Neural cell (in vitro differentiated cells): Measurements from ENCODE around the gene SP100. TPM values are rescaled to one million over a fixed set of nuclear protein-coding genes. Genes with fewer than 3 reads are reported as not detected.

Experiments
- H2AFZ ChIP-seq: fragments of 200-600, 300-800 bp; sonication (generic), shearing (Covaris generic); 2 replicates; pipeline ENCODE4 v1.6.0; 2014; ENCODE audit warnings: low read depth, mild to moderate bottlenecking, antibody characterized with exemption, low read length, moderate library complexity
- H3F3A ChIP-seq: fragments of 200-600 bp; shearing (Covaris generic); 2 replicates; pipeline ENCODE4 v1.6.1; 2016; ENCODE audit warnings: mild to moderate bottlenecking, moderate library complexity, mixed read lengths, antibody characterized with exemption, low read length; ENCODE audit not compliant: insufficient read depth, poor library complexity, severe bottlenecking
- H3K27ac ChIP-seq: fragments of 200-600, 300-800 bp; sonication (generic), shearing (Covaris generic); 2 replicates; pipeline ENCODE4 v1.5.1; 2014; ENCODE audit warnings: mild to moderate bottlenecking, low read length, moderate library complexity
- H3K27me3 ChIP-seq: fragments of 300-800, 200-600 bp; sonication (generic), shearing (Covaris generic); 2 replicates; pipeline ENCODE4 v1.6.0; 2014; ENCODE audit warnings: mild to moderate bottlenecking, low read depth, low read length, moderate library complexity; ENCODE audit not compliant: insufficient read depth
- H3K36me3 ChIP-seq: fragments of 300-800, 200-600 bp; sonication (generic), shearing (Covaris generic); 2 replicates; pipeline ENCODE4 v1.5.1; 2014; ENCODE audit warnings: mild to moderate bottlenecking, antibody characterized with exemption, low read length, moderate library complexity; ENCODE audit not compliant: insufficient read depth
- H3K4me2 ChIP-seq: fragments of 300-800, 200-600 bp; sonication (generic), shearing (Covaris generic); 2 replicates; pipeline ENCODE4 v1.6.0; 2014; ENCODE audit warnings: mild to moderate bottlenecking, low read length
- H3K4me3 ChIP-seq: fragments of 300-800, 200-600 bp; sonication (generic), shearing (Covaris generic); 2 replicates; pipeline ENCODE4 v1.5.1; 2014; ENCODE audit warnings: mild to moderate bottlenecking, low read length, moderate library complexity
- H3K79me2 ChIP-seq: fragments of 200-600 bp; shearing (Covaris generic); replicated peaks from 2 replicates; pipeline ENCODE4 v1.6.0; 2014; ENCODE audit warnings: mild to moderate bottlenecking, low read length, moderate library complexity; ENCODE audit not compliant: insufficient read depth
- H3K9ac ChIP-seq: fragments of 300-800, 200-600 bp; sonication (generic), shearing (Covaris generic); 2 replicates; pipeline ENCODE4 v1.6.1; 2016; ENCODE audit warnings: mild to moderate bottlenecking, low read length, mixed read lengths
- H3K9me2 ChIP-seq: fragments of 200-600 bp; shearing (Covaris generic); 2 replicates; pipeline ENCODE4 v1.6.1; 2016; ENCODE audit warnings: mild to moderate bottlenecking, low read length, mixed read lengths; ENCODE audit not compliant: insufficient read depth
- H3K9me3 ChIP-seq: fragments of 200-600, 300-800 bp; sonication (generic), shearing (Covaris generic); 2 replicates; pipeline ENCODE4 v1.6.1; 2016; ENCODE audit warnings: mild to moderate bottlenecking, mixed run types, low read length, moderate library complexity, mixed read lengths
- H4K20me1 ChIP-seq: fragments of 200-600 bp; shearing (Covaris generic); 2 replicates; pipeline ENCODE4 v1.6.1; 2016; ENCODE audit warnings: mild to moderate bottlenecking, mixed run types; ENCODE audit not compliant: insufficient read depth
- CTCF ChIP-seq: fragments of 450-650 bp; IDR thresholded peaks from 2 replicates; pipeline ENCODE4 v1.5.1; 2014; ENCODE audit warnings: antibody characterized with exemption, mild to moderate bottlenecking, moderate library complexity; ENCODE audit not compliant: poor library complexity, severe bottlenecking
- EP300 ChIP-seq: fragments of 450-650 bp; conservative IDR thresholded peaks from 2 replicates; pipeline ENCODE4 v1.6.1; 2014; ENCODE audit warnings: antibody characterized with exemption, mild to moderate bottlenecking, moderate library complexity; ENCODE audit not compliant: poor library complexity, severe bottlenecking
- EZH2 ChIP-seq: fragments of 200-600, 300-800 bp; shearing (Covaris generic), sonication (generic); IDR thresholded peaks from 2 replicates; pipeline ENCODE4 v1.6.1; 2014; ENCODE audit warnings: antibody characterized with exemption, low read length, borderline replicate concordance, mild to moderate bottlenecking; ENCODE audit not compliant: insufficient read depth, poor library complexity, severe bottlenecking
- MXI1 ChIP-seq: fragments of 450-650 bp; conservative IDR thresholded peaks from 2 replicates; pipeline ENCODE4 v1.6.1; 2014; ENCODE audit warnings: antibody characterized with exemption, mild to moderate bottlenecking; ENCODE audit not compliant: poor library complexity, severe bottlenecking
- POLR2AphosphoS5 ChIP-seq: IDR thresholded peaks from 2 replicates; pipeline ENCODE4 v1.6.1; 2012
- RAD21 ChIP-seq: fragments of 450-650 bp; conservative IDR thresholded peaks from 2 replicates; pipeline ENCODE4 v1.6.1; 2014; ENCODE audit warnings: antibody characterized with exemption, mild to moderate bottlenecking, moderate library complexity
- REST ChIP-seq: IDR thresholded peaks from 2 replicates; pipeline ENCODE4 v1.6.1; 2012; ENCODE audit warnings: borderline replicate concordance
- SMC3 ChIP-seq: fragments of 450-650 bp; conservative IDR thresholded peaks from 2 replicates; pipeline ENCODE4 v1.6.1; 2014; ENCODE audit warnings: antibody characterized with exemption, mild to moderate bottlenecking, moderate library complexity; ENCODE audit not compliant: poor library complexity
- TAF1 ChIP-seq: IDR thresholded peaks from 2 replicates; pipeline ENCODE4 v1.6.1; 2012; ENCODE audit warnings: low read depth
- polyA plus RNA-seq: library from polyadenylated mRNA; depleted of rRNA; stranded (reverse); fragments of >200 nt; gene quantifications from 2 replicates; pipeline ENCODE4 v1.2.3, GENCODE V29; 2014

Gene SP100
- polyA plus RNA-seq, 1 donor from 2014 or later: not detected

- H2AFZ ChIP-seq: no peak overlapping the region
- no peak overlapping the region for H3K4me3 ChIP-seq
- H3K9ac ChIP-seq: no peak overlapping the region
- H3K27me3 ChIP-seq: no peaks in the 10 kb centered on the region
- no peaks in the 10 kb centered on the region for H4K20me1 ChIP-seq
- H3F3A ChIP-seq: no peaks in the 10 kb centered on the region
- H3K9me2 ChIP-seq: no peaks in the 10 kb centered on the region
- no peak overlapping the region for H3K4me2 ChIP-seq
- no peak overlapping the region for H3K27ac ChIP-seq
- no peaks in the 10 kb centered on the region for H3K9me3 ChIP-seq
- TF ChIP-seq REST: no peak
- no peak for TF ChIP-seq RAD21
- no peak for TF ChIP-seq POLR2AphosphoS5
- TF ChIP-seq EZH2: no peak
- TF ChIP-seq TAF1: no peak
- TF ChIP-seq SMC3: no peak
- TF ChIP-seq EP300: no peak
- no peak for TF ChIP-seq MXI1
- TF ChIP-seq CTCF: no peak
- H3K79me2 ChIP-seq: no peaks in the 10 kb centered on the region
- H3K36me3 ChIP-seq: no peaks in the 10 kb centered on the region
These were observed 3.2 kb downstream of the SP100 start for GRCh38 chr2:230419181-230419580.

- no peaks in the 10 kb centered on the region for H3K9me2 ChIP-seq
- H4K20me1 ChIP-seq: no peaks in the 10 kb centered on the region
- no peaks in the 10 kb centered on the region for H3K27me3 ChIP-seq
- H3K9me3 ChIP-seq: no peaks in the 10 kb centered on the region
- TF ChIP-seq SMC3: no peak
- TF ChIP-seq EZH2: no peak
- TF ChIP-seq EP300: no peak
- no peak for TF ChIP-seq MXI1
- TF ChIP-seq TAF1: no peak
- TF ChIP-seq CTCF: no peak
- no peak for TF ChIP-seq POLR2AphosphoS5
- TF ChIP-seq REST: no peak
- no peak for TF ChIP-seq RAD21
- H3K36me3 ChIP-seq: no peaks in the 10 kb centered on the region
- H2AFZ ChIP-seq: no peak overlapping the region
- H3K27ac ChIP-seq: no peak overlapping the region
- H3K79me2 ChIP-seq: no peaks in the 10 kb centered on the region
- H3K4me2 ChIP-seq: no peak overlapping the region
- no peaks in the 10 kb centered on the region for H3F3A ChIP-seq
- no peak overlapping the region for H3K9ac ChIP-seq
- H3K4me3 ChIP-seq: no peak overlapping the region
These were observed 6.1 kb downstream of the SP100 start for GRCh38 chr2:230422149-230422548.
